K562 (cell line): ENCODE data around the gene KCNK6. TPM values are rescaled to one million over a fixed set of nuclear protein-coding genes. Genes with fewer than 3 reads are reported as not detected.

ENCODE experiments used
- CXXC5 ChIP-seq: fragments of 250-450 bp; sonication (Bioruptor Pico); IDR thresholded peaks from 2 replicates; pipeline ENCODE4 v1.8.0; 2022; ENCODE audit warnings: inconsistent platforms, mild to moderate bottlenecking, moderate library complexity
- EGR1 ChIP-seq: fragments of 450-650 bp; conservative IDR thresholded peaks from 2 replicates; pipeline ENCODE4 v1.6.1; 2017; ENCODE audit warnings: mild to moderate bottlenecking
- GATA2 ChIP-seq: sonication (generic); formaldehyde crosslinking; IDR thresholded peaks from 2 replicates; pipeline ENCODE4 v1.4.0; 2020; ENCODE audit warnings: mild to moderate bottlenecking, missing genetic modification reagents
- HNRNPK ChIP-seq: fragments of 200-400 bp; formaldehyde crosslinking; IDR thresholded peaks from one replicate; pipeline ENCODE4 v1.6.1; 2018; ENCODE audit warnings: mild to moderate bottlenecking, low read depth, low read length; ENCODE audit not compliant: poor library complexity, severe bottlenecking
- MTA2 ChIP-seq: fragments of 450-650 bp; IDR thresholded peaks from 2 replicates; pipeline ENCODE4 v1.6.1; 2016; ENCODE audit warnings: low read depth
- POLR2AphosphoS2 ChIP-seq: IDR thresholded peaks from 2 replicates; pipeline ENCODE4 v1.6.1; 2012; ENCODE audit warnings: low read length, improper control_type of control experiment
- TCF7L2 ChIP-seq: fragments of 150-350 bp; IDR thresholded peaks from 2 replicates; pipeline ENCODE4 v1.6.1; 2016; ENCODE audit warnings: low read depth, mild to moderate bottlenecking, low read length, moderate library complexity
- XRCC5 ChIP-seq: fragments of 200-400 bp; formaldehyde crosslinking; IDR thresholded peaks from 2 replicates; pipeline ENCODE4 v1.6.1; 2017; ENCODE audit warnings: low read depth, mild to moderate bottlenecking, low read length
- ZBTB17 ChIP-seq: fragments of 450-650 bp; formaldehyde crosslinking; IDR thresholded peaks from 2 replicates; pipeline ENCODE4 v1.4.0; 2020; ENCODE audit warnings: mild to moderate bottlenecking
- polyA plus RNA-seq, 8 experiments: library from polyadenylated mRNA; depleted of rRNA in 4 of 8; stranded (reverse) in 5 of 8; unstranded in 3 of 8; fragments of >200 nt; fragmentation: Nextera tagmentation in 2 of 8; fragmentation: Illumina TruSeq in 1 of 8; extraction: Ambion mirVana in 2 of 8; extraction: Trizol in 1 of 8; gene quantifications; 2 replicates each; pipeline versions ENCODE4 v1.2.1 to v1.2.3, GENCODE V29; 2011 to 2014; ENCODE audit warnings: inconsistent platforms in 1 of 8, missing spikeins in 1 of 8
- total RNA-seq, 7 experiments: library from RNA; depleted of rRNA in 6 of 7; stranded (reverse); fragments of >200 nt in 6 of 7; fragmentation: Illumina TruSeq in 2 of 7; extraction: Trizol in 2 of 7; gene quantifications; 2 replicates each; pipeline versions ENCODE4 v1.2.1 to v1.2.3, GENCODE V29; 2011 to 2021; ENCODE audit warnings: low replicate concordance in 1 of 7
- TF ChIP-seq, protein P1 (sequence below): sonication (generic); formaldehyde crosslinking; IDR thresholded peaks from 2 replicates; pipeline ENCODE4 v1.4.0; 2020; ENCODE audit warnings: mild to moderate bottlenecking, missing genetic modification reagents
- TF ChIP-seq, protein P2 (sequence below): fragments of 250-450 bp; sonication (Bioruptor Pico); IDR thresholded peaks from 2 replicates; pipeline ENCODE4 v1.4.0; 2020
- TF ChIP-seq, protein P3 (sequence below): fragments of 250-450 bp; sonication (Bioruptor Pico); IDR thresholded peaks from 2 replicates; pipeline ENCODE4 v1.8.0; 2022; ENCODE audit warnings: moderate library complexity, mild to moderate bottlenecking, inconsistent platforms
- TF ChIP-seq, protein P4 (sequence below): sonication (generic); formaldehyde crosslinking; IDR thresholded peaks from 2 replicates; pipeline ENCODE4 v1.5.0; 2020; ENCODE audit warnings: missing genetic modification reagents
- TF ChIP-seq, protein P5 (sequence below): fragments of 150-350 bp; conservative IDR thresholded peaks from 2 replicates; pipeline ENCODE4 v1.6.1; 2014; ENCODE audit warnings: low read length

Gene KCNK6
- total and polyA plus RNA-seq, 9 of the 15 experiments (the other 6 are each of a cell fraction or from before 2014, with no cell fraction given): 0.05 to 0.42 (median 0.15) TPM

DNA sequence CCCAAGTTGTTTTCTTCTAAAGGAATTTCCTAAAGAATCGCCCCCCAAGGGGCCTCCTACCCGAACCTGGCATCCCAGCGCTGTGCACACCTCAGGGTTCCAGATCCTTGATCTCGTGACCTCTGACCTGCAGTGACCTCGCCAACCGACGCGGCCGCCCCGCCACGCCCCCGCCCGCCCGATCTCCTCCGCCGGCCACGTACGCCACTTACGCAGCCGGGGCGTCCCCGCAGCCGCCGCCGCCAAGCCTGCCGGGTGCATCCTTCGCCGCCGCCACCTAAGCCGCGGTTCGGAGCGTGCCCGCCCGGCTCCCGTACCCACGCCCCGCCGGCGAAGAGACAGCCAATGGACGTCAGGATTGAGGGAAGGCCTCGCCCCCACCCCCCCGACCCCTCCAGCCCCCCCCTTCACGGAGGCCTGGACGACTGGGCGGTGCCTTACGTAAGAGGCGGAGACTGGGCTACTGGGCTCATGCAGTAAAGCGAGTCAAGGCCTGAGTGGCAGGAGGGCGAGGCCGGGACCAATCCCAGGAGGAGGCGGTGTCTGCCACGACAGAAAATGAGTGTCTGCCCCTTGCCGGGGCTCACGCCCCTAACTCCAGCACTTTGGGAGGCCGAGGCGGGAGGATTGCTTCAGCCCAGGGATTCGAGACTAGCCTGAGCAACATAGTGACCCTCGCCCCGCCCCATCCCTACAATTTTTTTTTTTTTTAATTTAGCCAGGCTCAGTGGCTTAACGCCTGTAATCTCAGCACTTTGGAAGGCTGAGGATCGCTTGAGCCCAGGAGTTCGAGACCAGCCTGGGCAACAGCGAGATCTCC lies 3.8 kb upstream of the KCNK6 start, which contains the start of gene YIF1B (continued):
- TF ChIP-seq, protein P1, sequence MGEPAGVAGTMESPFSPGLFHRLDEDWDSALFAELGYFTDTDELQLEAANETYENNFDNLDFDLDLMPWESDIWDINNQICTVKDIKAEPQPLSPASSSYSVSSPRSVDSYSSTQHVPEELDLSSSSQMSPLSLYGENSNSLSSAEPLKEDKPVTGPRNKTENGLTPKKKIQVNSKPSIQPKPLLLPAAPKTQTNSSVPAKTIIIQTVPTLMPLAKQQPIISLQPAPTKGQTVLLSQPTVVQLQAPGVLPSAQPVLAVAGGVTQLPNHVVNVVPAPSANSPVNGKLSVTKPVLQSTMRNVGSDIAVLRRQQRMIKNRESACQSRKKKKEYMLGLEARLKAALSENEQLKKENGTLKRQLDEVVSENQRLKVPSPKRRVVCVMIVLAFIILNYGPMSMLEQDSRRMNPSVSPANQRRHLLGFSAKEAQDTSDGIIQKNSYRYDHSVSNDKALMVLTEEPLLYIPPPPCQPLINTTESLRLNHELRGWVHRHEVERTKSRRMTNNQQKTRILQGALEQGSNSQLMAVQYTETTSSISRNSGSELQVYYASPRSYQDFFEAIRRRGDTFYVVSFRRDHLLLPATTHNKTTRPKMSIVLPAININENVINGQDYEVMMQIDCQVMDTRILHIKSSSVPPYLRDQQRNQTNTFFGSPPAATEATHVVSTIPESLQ (CRISPR knock-in tag): no peak
- TF ChIP-seq, protein P2, sequence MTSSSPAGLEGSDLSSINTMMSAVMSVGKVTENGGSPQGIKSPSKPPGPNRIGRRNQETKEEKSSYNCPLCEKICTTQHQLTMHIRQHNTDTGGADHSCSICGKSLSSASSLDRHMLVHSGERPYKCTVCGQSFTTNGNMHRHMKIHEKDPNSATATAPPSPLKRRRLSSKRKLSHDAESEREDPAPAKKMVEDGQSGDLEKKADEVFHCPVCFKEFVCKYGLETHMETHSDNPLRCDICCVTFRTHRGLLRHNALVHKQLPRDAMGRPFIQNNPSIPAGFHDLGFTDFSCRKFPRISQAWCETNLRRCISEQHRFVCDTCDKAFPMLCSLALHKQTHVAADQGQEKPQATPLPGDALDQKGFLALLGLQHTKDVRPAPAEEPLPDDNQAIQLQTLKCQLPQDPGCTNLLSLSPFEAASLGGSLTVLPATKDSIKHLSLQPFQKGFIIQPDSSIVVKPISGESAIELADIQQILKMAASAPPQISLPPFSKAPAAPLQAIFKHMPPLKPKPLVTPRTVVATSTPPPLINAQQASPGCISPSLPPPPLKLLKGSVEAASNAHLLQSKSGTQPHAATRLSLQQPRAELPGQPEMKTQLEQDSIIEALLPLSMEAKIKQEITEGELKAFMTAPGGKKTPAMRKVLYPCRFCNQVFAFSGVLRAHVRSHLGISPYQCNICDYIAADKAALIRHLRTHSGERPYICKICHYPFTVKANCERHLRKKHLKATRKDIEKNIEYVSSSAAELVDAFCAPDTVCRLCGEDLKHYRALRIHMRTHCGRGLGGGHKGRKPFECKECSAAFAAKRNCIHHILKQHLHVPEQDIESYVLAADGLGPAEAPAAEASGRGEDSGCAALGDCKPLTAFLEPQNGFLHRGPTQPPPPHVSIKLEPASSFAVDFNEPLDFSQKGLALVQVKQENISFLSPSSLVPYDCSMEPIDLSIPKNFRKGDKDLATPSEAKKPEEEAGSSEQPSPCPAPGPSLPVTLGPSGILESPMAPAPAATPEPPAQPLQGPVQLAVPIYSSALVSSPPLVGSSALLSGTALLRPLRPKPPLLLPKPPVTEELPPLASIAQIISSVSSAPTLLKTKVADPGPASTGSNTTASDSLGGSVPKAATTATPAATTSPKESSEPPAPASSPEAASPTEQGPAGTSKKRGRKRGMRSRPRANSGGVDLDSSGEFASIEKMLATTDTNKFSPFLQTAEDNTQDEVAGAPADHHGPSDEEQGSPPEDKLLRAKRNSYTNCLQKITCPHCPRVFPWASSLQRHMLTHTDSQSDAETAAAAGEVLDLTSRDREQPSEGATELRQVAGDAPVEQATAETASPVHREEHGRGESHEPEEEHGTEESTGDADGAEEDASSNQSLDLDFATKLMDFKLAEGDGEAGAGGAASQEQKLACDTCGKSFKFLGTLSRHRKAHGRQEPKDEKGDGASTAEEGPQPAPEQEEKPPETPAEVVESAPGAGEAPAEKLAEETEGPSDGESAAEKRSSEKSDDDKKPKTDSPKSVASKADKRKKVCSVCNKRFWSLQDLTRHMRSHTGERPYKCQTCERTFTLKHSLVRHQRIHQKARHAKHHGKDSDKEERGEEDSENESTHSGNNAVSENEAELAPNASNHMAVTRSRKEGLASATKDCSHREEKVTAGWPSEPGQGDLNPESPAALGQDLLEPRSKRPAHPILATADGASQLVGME (CRISPR knock-in tag): no peak
- TF ChIP-seq HNRNPK (peak; percentile 41), ZBTB17 (CRISPR knock-in tag) (no peak), CXXC5 (CRISPR knock-in tag) (peak; percentile 78), EGR1 (peak; percentile 81), POLR2AphosphoS2 (no peak), MTA2 (no peak), GATA2 (CRISPR knock-in tag) (no peak; the same call in 1 of the 2 replicates), TCF7L2 (no peak), XRCC5 (peak; percentile 43; the same call in 1 of the 2 replicates)
- TF ChIP-seq, protein P3, sequence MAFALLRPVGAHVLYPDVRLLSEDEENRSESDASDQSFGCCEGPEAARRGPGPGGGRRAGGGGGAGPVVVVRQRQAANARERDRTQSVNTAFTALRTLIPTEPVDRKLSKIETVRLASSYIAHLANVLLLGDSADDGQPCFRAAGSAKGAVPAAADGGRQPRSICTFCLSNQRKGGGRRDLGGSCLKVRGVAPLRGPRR: no peak
- TF ChIP-seq, protein P4, sequence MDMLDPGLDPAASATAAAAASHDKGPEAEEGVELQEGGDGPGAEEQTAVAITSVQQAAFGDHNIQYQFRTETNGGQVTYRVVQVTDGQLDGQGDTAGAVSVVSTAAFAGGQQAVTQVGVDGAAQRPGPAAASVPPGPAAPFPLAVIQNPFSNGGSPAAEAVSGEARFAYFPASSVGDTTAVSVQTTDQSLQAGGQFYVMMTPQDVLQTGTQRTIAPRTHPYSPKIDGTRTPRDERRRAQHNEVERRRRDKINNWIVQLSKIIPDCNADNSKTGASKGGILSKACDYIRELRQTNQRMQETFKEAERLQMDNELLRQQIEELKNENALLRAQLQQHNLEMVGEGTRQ (CRISPR knock-in tag): peak; percentile 30; the same call in 1 of the 2 replicates
- TF ChIP-seq, protein P5, sequence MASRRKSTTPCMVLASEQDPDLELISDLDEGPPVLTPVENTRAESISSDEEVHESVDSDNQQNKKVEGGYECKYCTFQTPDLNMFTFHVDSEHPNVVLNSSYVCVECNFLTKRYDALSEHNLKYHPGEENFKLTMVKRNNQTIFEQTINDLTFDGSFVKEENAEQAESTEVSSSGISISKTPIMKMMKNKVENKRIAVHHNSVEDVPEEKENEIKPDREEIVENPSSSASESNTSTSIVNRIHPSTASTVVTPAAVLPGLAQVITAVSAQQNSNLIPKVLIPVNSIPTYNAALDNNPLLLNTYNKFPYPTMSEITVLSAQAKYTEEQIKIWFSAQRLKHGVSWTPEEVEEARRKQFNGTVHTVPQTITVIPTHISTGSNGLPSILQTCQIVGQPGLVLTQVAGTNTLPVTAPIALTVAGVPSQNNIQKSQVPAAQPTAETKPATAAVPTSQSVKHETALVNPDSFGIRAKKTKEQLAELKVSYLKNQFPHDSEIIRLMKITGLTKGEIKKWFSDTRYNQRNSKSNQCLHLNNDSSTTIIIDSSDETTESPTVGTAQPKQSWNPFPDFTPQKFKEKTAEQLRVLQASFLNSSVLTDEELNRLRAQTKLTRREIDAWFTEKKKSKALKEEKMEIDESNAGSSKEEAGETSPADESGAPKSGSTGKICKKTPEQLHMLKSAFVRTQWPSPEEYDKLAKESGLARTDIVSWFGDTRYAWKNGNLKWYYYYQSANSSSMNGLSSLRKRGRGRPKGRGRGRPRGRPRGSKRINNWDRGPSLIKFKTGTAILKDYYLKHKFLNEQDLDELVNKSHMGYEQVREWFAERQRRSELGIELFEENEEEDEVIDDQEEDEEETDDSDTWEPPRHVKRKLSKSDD: no peak
